ENCODE measurements around the gene RPS16.

Gene RPS16

DNA sequence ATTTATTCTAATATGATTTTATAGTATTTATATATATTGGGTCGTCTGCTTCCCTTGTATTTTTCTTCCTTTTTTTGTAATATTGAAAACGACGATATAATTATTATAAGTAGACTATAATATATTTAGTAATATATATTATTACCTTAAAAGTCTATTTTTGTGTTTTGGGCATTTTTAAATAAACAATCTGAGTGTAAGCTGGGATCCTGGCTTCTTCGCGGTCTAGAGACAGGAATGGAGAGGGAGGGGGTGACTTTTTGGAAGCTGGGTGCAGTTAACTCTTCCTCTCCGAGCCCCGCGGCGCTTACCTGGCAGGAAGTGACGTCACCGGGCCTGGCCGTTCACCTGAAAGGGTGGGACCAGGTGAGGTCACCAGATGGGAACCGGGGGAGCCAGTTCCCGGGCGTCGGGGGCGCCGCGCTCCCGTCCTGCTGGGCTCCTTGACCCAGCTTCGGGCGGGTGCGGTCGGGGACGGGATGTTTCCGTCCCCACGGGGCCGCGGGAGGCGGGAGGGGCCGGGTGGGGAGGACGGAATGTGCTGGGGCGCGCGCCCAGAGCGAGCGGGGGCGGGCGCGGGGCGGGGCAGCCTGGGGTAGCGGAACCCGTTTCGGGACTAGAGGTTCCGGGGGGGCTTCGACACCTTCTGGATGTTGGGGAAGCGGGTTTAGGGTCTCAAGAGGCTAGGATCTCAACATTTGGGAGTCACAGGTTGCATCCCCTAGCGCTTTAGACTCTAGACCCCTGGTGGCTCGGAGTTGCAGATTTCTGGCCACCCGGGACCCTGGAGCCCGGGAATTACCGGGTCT lies 26.3 kb downstream of the RPS16 start:
- Mint-ChIP-seq H3K9me3 (no peaks in the 10 kb centered on the region), H3K36me3 (ENCODE audit: low read depth) (peaks cover 15% of the 10 kb centered on the region), H3K27me3 (no peaks in the 10 kb centered on the region), H3K4me3 (peak overlapping the region; percentile 84), H3K27ac (peak overlapping the region; percentile 88), H3K4me1 (ENCODE audit: low read depth) (peaks cover 63% of the 10 kb centered on the region)

DNA sequence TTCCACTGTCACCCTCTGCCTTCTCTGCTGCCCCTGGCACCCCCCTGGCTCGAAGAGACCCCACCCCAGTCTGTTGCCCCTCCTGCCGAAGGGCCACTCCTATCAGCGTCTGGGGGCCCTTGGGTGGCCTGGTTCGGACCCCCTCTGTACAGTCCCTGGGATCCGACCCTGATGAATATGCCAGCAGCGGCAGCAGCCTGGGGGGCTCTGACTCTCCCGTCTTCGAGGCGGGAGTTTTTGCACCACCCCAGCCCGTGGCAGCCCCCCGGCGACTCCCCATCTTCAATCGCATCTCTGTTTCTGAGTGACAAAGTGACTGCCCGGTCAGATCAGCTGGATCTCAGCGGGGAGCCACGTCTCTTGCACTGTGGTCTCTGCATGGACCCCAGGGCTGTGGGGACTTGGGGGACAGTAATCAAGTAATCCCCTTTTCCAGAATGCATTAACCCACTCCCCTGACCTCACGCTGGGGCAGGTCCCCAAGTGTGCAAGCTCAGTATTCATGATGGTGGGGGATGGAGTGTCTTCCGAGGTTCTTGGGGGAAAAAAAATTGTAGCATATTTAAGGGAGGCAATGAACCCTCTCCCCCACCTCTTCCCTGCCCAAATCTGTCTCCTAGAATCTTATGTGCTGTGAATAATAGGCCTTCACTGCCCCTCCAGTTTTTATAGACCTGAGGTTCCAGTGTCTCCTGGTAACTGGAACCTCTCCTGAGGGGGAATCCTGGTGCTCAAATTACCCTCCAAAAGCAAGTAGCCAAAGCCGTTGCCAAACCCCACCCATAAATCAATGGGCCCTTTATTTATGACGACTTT lies 27.1 kb downstream of the RPS16 start:
- H3K4me1 Mint-ChIP-seq (ENCODE audit: low read depth): peaks cover 63% of the 10 kb centered on the region

DNA sequence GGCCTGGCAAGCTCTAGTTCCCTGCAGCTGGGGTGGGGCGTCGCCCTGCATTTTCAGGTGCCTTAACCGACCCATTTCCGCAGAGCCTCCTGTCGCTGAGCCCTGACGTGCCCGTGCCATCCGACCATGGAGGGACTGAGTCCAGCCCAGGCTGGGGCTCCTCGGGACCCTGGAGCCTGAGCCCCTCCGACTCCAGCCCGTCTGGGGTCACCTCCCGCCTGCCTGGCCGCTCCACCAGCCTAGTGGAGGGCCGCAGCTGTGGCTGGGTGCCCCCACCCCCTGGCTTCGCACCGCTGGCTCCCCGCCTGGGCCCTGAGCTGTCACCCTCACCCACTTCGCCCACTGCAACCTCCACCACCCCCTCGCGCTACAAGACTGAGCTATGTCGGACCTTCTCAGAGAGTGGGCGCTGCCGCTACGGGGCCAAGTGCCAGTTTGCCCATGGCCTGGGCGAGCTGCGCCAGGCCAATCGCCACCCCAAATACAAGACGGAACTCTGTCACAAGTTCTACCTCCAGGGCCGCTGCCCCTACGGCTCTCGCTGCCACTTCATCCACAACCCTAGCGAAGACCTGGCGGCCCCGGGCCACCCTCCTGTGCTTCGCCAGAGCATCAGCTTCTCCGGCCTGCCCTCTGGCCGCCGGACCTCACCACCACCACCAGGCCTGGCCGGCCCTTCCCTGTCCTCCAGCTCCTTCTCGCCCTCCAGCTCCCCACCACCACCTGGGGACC lies 27.9 kb downstream of the RPS16 start:
- H3K27me3 Mint-ChIP-seq: no peaks in the 10 kb centered on the region
- H3K27ac Mint-ChIP-seq: peak overlapping the region; percentile 92
- H3K4me3 Mint-ChIP-seq: peak overlapping the region; percentile 84
- peaks cover 15% of the 10 kb centered on the region for H3K36me3 Mint-ChIP-seq (ENCODE audit: low read depth)
- peaks cover 69% of the 10 kb centered on the region for H3K4me1 Mint-ChIP-seq (ENCODE audit: low read depth)
- no peaks in the 10 kb centered on the region for H3K9me3 Mint-ChIP-seq

More for the DNA sequence above, 27.1 kb downstream of the RPS16 start:
- Mint-ChIP-seq H3K4me3 (peak overlapping the region; percentile 84), H3K36me3 (ENCODE audit: low read depth) (peaks cover 15% of the 10 kb centered on the region), H3K27me3 (no peaks in the 10 kb centered on the region), H3K9me3 (no peaks in the 10 kb centered on the region), H3K27ac (peak overlapping the region; percentile 88)

DNA sequence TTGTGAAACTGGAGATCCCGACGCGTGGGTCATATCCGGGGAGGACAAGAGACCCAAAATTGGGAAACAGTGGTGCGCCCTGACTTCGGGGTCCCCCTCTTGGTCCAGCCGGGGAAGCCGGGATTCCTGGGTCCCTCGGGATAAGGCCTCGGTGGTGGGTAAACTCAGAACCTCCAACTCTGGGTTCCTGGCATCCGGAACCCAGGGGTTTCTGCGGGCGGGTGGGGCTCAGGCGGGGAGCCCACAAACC lies 28.4 kb downstream of the RPS16 start:
- H3K27ac Mint-ChIP-seq: peak overlapping the region; percentile 92
- H3K4me1 Mint-ChIP-seq (ENCODE audit: low read depth): peaks cover 74% of the 10 kb centered on the region
- peak overlapping the region; percentile 84 for H3K4me3 Mint-ChIP-seq
- no peaks in the 10 kb centered on the region for H3K9me3 Mint-ChIP-seq
- H3K27me3 Mint-ChIP-seq: no peaks in the 10 kb centered on the region
- H3K36me3 Mint-ChIP-seq (ENCODE audit: low read depth): peaks cover 15% of the 10 kb centered on the region

DNA sequence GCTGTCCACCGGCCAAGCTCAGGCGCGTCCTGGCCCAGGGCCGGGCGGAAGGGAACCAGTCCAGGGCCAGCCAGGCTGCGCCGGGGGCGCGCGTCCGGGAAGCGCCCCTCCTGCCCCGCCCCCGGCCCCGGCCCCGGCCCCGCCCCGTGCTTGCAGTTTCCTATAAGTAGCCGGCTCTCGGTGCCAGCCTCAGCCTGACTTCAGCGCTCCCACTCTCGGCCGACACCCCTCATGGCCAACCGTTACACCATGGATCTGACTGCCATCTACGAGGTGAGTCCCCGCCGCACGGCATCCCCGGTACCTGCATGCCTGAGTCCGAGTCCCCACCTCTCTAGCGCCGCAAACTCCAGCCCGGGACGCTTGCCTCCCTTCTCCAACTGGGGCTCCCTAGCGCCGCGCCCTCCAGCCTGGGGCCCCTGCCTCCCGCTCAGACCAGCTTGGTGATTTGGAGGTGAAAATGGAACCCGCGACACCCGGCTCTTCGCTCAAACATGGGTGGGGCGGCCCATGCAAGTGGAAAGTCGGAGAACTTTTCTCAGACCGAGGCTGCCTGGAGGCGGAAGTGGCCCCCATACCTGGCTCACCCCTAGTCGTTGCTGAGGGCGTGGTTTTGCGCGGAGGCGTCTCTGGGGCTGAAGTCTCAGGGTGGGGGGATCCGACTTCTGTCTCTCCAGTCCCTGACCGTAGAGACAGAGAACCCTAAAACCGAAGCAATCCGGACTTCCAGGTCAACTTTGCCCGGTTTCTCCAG lies 28.9 kb downstream of the RPS16 start, which contains the start of gene ZFP36:
Gene ZFP36 (plus strand): TSS at position 192 of the 754 bp plus-strand sequence. CDS start 58 bp downstream, at position 250.
- Mint-ChIP-seq H3K9me3 (no peaks in the 10 kb centered on the region), H3K27ac (peak within 1 kb of the TSS; percentile 92), H3K36me3 (ENCODE audit: low read depth) (peaks cover 15% of the 10 kb centered on the region), H3K4me1 (ENCODE audit: low read depth) (peaks cover 74% of the 10 kb centered on the region), H3K27me3 (no peaks in the 10 kb centered on the region), H3K4me3 (peak within 1 kb of the TSS; percentile 84)

DNA sequence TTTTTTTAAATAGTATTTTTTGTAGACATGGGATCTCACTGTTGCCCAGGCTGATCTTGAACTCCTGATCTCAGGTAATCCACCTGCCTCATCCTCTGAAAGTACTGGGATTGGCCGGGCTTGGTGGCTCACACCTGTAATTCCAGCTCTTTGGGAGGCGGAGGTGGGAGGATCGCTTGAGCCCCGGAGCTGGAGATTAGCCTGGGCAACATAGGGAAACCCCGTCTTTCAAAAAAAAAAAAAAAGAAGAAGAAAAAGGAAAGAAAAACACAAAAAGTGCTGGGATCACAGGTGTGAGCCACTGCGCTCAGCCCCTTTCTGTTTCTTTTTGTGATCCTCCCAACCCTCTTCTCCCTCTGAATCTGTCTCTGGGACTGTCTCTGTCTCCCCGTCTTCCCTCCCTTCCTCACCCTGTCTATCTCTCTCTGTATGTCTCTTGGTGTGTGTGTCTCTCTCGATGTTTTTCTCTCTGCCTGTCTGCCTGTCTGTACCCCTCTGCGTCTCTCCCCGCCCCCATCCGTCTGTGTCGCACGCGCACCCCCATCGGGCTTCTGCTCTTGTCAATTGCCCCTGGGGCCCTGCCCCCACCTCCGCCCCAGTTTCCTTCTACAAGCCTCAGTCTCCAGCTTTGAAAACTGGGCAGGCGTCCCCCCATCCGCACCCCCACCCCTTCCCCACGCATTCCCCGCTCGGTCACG lies 29.6 kb downstream of the RPS16 start:
- H3K4me3 Mint-ChIP-seq: peak overlapping the region; percentile 84
- no peaks in the 10 kb centered on the region for H3K9me3 Mint-ChIP-seq
- H3K4me1 Mint-ChIP-seq (ENCODE audit: low read depth): peaks cover 74% of the 10 kb centered on the region
- no peaks in the 10 kb centered on the region for H3K27me3 Mint-ChIP-seq
- peaks cover 15% of the 10 kb centered on the region for H3K36me3 Mint-ChIP-seq (ENCODE audit: low read depth)
- H3K27ac Mint-ChIP-seq: peak overlapping the region; percentile 88

DNA sequence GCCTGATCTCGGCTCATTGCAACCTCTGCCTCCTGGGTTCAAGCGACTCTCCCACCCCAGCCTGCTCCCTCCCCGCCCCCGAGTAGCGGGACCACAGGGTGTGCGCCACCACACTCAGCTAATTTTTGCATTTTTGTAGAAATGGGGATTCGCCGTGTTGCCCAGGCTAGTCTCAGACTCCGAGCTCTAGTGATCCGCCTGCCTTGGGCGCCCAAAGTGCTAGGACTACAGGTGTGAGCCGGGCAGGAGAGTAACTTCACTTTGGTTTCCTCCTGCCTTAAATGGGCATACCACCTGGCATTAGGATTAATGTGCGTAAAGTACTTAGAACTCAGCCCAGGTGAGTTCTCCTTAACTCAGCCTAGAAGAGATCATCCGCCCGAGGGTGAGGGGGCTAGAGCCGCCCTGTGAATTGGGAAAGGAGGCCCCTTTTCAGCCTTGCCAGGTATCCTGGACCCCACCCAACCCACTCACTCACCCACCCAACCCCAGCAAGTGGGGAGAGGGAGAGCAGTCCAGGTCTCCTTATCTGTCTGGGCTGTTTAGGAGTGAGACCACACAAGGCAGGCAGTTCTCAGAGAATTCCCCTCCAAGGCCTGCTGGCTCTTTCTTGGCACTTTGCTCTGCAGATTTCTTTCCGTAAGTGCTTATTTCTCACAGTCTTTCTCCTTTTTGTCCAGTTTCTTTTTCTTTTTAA lies 30.3 kb downstream of the RPS16 start:
- H3K27ac Mint-ChIP-seq: peak overlapping the region; percentile 67
- no peaks in the 10 kb centered on the region for H3K9me3 Mint-ChIP-seq
- H3K27me3 Mint-ChIP-seq: no peaks in the 10 kb centered on the region
- H3K4me1 Mint-ChIP-seq (ENCODE audit: low read depth): peaks cover 74% of the 10 kb centered on the region
- H3K36me3 Mint-ChIP-seq (ENCODE audit: low read depth): peaks cover 15% of the 10 kb centered on the region
- H3K4me3 Mint-ChIP-seq: peak overlapping the region; percentile 52

DNA sequence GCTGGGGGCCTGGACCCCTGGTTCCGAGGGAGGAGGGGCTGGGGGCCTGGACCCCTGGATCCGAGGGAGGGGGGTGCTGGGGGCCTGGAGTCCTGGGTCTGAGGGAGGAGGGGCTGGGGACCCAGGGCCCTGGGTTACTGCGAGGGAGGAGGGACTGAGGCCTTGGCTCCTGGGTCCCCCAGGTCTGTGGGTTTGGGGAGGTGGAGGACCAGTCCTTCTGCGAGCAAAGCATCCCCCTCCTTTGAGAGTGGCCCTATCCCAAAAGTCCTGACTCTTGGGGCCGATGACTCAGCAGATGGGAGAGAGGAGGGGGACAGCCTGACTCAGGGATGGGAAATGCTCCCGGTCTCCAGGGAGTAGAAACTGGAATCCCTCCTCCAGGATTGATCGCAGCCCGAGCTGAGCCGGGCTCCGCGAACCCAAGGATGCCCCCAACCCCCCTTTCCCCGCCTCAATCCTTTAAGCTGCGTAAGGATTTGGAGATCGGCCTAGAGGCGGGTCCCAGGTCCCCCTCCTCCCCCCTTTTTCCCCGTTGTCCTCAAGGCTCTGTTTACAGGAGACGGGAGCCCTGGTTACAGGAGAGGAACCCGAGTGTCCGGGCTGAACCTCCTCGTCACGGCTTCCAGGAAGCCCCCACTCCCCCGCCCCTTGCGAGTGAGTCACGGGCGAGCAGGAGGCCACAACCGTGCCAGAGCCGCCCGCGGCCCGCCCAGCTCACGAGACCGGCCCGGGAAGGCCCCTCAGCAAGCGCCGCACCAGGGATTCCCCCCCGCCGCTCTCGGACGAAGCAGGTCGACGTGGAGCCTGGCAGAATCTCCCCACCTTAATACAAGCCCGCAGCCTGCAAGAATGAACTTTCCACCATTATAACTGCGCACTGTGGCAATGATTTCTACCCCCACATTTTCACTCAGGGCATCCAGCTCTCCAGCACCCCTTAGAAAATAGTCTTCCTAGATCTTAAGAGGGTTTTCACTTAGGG lies 32.1 kb downstream of the RPS16 start:
- Mint-ChIP-seq H3K9me3 (no peaks in the 10 kb centered on the region), H3K36me3 (ENCODE audit: low read depth) (peaks cover 17% of the 10 kb centered on the region), H3K4me1 (ENCODE audit: low read depth) (peaks cover 84% of the 10 kb centered on the region), H3K4me3 (peak overlapping the region; percentile 74), H3K27ac (peak overlapping the region; percentile 97), H3K27me3 (no peaks in the 10 kb centered on the region)

DNA sequence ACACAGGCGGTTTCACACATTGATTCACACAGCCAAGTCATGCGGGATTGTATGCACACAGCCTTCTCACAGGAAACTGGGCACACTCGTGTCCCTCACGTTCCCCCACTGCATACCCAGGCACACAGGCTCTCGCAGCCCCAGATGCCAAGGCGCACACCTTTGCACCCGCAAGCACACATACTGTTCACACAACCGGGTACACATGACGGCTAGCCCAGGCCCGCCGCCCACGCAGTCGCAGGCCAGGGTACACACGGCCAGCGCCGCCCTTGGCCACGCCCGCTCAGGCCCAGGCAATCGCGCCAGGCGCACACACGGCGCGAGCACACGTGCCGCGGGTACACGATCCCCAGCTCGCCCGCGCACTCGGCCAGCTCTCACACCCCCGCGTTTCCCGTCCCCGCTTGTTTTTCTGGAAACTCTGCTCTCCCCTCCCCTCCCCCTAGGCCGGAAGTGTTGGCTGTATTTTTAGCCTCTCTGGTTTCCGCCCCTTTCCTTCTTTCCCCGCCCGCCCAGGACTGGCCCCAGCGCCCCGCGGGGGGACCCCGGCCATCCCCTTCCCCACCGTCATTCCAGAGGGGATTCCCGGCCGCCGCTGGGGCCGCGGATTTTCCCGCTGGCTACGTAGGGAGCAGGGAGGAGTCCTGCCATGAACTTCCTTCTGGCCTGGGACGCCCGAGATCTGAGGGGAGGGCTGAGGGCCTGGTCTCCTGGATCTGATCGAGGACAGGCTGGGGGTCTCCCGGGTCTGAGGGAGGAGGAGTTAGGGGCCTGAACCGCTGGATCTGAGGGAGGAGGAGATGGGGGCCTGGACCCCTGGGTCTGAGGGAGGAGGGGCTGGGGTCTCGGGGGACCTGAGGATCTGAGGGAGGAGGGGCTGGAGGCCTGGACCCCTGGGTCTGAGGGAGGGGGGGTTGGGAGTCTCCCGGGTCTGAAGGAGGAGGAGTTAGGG lies 33.1 kb downstream of the RPS16 start:
- no peaks in the 10 kb centered on the region for H3K9me3 Mint-ChIP-seq
- peak overlapping the region; percentile 74 for H3K4me3 Mint-ChIP-seq
- peak overlapping the region; percentile 97 for H3K27ac Mint-ChIP-seq
- H3K27me3 Mint-ChIP-seq: no peaks in the 10 kb centered on the region
- peaks cover 86% of the 10 kb centered on the region for H3K4me1 Mint-ChIP-seq (ENCODE audit: low read depth)
- H3K36me3 Mint-ChIP-seq (ENCODE audit: low read depth): peaks cover 11% of the 10 kb centered on the region

DNA sequence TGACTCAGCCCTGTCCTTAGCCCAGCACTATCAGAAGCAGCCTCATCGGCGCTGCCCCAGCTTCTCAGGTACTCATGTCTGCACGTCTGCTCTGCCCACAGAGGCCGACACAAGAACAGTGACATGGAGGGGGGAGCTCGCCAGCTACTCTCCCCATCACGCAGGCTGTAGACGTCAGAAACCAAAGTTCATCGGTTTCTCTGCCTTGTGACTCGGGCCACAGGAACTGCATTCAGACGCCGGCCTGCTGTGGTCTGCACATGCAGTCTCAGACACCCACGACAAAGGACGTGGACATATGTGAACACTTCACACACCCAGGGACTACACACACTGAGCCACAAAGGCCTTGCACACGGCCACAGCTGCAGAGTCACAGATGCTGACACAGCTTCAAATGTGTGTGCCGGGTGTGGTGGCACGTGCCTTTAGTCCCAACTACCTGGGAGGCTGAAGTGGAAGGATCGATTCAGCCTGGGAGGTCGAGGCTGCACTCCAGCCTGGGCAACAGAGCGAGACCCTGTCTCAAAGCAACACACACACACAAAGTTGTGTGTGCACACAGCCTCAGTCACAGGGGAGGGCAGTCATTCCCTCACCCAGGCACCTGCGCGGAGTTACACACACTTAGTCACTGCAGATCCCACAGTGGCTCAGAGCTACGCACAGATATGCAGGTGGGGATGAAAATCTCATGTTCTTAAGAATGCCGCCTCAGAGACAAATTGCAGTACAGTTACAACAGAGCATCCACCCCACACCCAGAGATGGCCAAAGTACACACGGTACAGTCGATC lies 34.0 kb downstream of the RPS16 start:
- H3K4me1 Mint-ChIP-seq (ENCODE audit: low read depth): peaks cover 95% of the 10 kb centered on the region
- peak overlapping the region; percentile 74 for H3K4me3 Mint-ChIP-seq
- no peaks in the 10 kb centered on the region for H3K9me3 Mint-ChIP-seq
- H3K27ac Mint-ChIP-seq: peak overlapping the region; percentile 97
- peaks cover 11% of the 10 kb centered on the region for H3K36me3 Mint-ChIP-seq (ENCODE audit: low read depth)
- no peaks in the 10 kb centered on the region for H3K27me3 Mint-ChIP-seq

DNA sequence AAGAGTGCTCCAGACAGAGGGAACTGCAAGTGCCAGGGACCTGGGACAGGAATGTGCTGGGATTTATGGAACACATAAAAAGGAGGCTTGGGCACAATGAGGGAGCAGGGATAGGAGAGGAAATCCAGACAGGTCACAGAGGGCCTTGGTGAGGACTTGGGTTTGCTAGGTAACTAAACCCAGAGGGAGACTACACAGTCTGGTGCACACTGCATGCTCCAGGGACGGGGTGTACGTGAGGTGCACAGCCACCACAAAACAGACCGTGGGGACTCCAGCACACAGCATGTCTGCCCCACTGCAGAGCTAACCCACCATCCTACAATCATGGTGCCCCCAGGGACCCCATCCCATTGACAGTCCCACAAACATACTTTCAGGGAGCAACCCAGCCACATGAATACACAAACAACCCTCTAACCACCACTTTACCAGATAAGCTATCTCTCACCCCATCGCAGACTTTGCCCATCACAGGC lies 34.6 kb downstream of the RPS16 start:
- H3K9me3 Mint-ChIP-seq: no peaks in the 10 kb centered on the region
- H3K4me1 Mint-ChIP-seq (ENCODE audit: low read depth): peaks cover 92% of the 10 kb centered on the region
- H3K4me3 Mint-ChIP-seq: peak overlapping the region; percentile 74
- peaks cover 11% of the 10 kb centered on the region for H3K36me3 Mint-ChIP-seq (ENCODE audit: low read depth)
- peak overlapping the region; percentile 97 for H3K27ac Mint-ChIP-seq
- H3K27me3 Mint-ChIP-seq: no peaks in the 10 kb centered on the region

Measured in stimulated activated naive CD8-positive, alpha-beta T cell treated with anti-CD3 and anti-CD28 coated beads, Interleukin-15, Interleukin-2, amounts not matched to agents 100 ng/mL and 50 ng/mL, for 24 hours (primary cell).